LoVo (cell line): ENCODE results near the gene HYPK.

Experiments used
- DNase-seq: peaks from one replicate; pipeline ENCODE4 v3.0.0-alpha.2; 2016; ENCODE audit warnings: low spot score

Gene HYPK

DNA sequence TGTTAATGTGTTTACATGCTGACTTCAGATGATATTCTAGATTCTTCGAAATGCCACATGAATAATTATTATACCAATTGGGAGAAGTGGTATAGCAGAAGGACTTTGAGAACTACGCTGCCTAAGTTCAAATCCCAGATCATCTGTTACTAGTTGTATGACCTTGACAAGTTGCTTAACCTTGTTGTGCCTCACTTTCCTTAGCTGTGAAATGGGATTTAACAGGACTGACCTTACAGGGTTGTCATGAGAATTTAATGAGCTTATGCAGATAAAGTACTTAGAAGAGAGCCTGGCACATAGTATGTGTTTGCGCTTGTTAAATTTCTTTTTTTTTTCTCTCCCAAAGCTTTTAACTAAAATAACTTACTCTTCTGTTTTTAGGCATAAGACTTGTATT, 50.9 kb downstream of the HYPK start:
- DNase-seq = no peak

DNA sequence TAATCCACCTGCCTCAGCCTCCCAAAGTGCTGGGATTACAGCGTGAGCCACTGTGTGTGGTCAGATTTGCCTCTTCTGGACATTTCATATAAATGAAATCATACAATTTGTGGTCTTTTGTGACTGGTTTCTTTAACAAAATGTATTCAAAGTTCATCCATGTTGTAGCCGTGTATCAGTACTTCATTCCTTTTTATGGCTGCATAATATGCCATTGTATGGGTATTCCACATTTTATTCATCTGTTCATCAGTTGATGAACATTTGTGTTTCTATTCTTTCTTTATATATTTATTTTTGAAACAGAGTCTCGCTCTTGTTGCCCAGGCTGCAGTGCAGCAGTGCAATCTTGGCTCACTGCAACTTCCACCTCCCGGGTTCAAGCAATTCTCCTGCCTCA, 52.2 kb downstream of the HYPK start:
- DNase-seq = no peak
